ENCODE data around the gene ERFL. TPM values are rescaled to one million over a fixed set of nuclear protein-coding genes. Genes with fewer than 3 reads are reported as not detected.

Gene ERFL
- total RNA-seq, 1 donor from 2014 or later = 0.43 TPM

GRCh38 chr19:41903193-41903953 is 24.9 kb downstream of the ERFL start:
- no peaks in the 10 kb centered on the region for H3K27me3 ChIP-seq
- no peak overlapping the region for H3K4me3 ChIP-seq
- H3K27ac ChIP-seq = peak overlapping the region; percentile 4
- ATAC-seq (peak; percentile 1), DNase-seq (no peak)
- peaks cover 91% of the 10 kb centered on the region for H3K36me3 ChIP-seq
- TF ChIP-seq CTCF (IDR thresholded peaks at IDR 0.05) = no peak
- no peaks in the 10 kb centered on the region for H3K4me1 ChIP-seq
- no peaks in the 10 kb centered on the region for H3K9me3 ChIP-seq
- intact Hi-C loops (cut with DNase I) = no loop called here

- Histone ChIP-seq H3K9me3 (no peaks in the 10 kb centered on the region), H3K4me3 (no peak overlapping the region), H3K27ac (no peak overlapping the region), H3K4me1 (no peaks in the 10 kb centered on the region), H3K27me3 (no peaks in the 10 kb centered on the region), H3K36me3 (peaks cover 99% of the 10 kb centered on the region)
- ATAC-seq = no peak
- no peak for DNase-seq
- TF ChIP-seq CTCF (IDR thresholded peaks at IDR 0.05) = no peak
- intact Hi-C loops (cut with DNase I) = no loop called here
These were observed 25.7 kb downstream of the ERFL start for GRCh38 chr19:41902594-41902993.

- Histone ChIP-seq H3K36me3 (peaks cover 94% of the 10 kb centered on the region), H3K27ac (no peak overlapping the region), H3K9me3 (no peaks in the 10 kb centered on the region), H3K27me3 (no peaks in the 10 kb centered on the region), H3K4me3 (no peak overlapping the region), H3K4me1 (no peaks in the 10 kb centered on the region)
- intact Hi-C loops (cut with DNase I) = no loop called here
- ATAC-seq = no peak
- no peak for TF ChIP-seq CTCF (IDR thresholded peaks at IDR 0.05)
- DNase-seq = no peak
These were observed 26.4 kb downstream of the ERFL start for GRCh38 chr19:41901707-41902360.

- TF ChIP-seq CTCF (IDR thresholded peaks at IDR 0.05) = no peak
- no peak overlapping the region for H3K4me3 ChIP-seq
These were observed 30.0 kb downstream of the ERFL start for GRCh38 chr19:41898235-41898634.

GRCh38 chr19:41897820-41898219 is 30.4 kb downstream of the ERFL start:
- Histone ChIP-seq H3K27ac (no peak overlapping the region), H3K4me1 (no peaks in the 10 kb centered on the region), H3K36me3 (peaks cover 79% of the 10 kb centered on the region), H3K27me3 (no peaks in the 10 kb centered on the region), H3K4me3 (no peak overlapping the region), H3K9me3 (no peaks in the 10 kb centered on the region)
- DNase-seq (no peak), ATAC-seq (no peak)
- intact Hi-C loops (cut with DNase I) = no loop called here
- TF ChIP-seq CTCF (IDR thresholded peaks at IDR 0.05) = no peak

More at GRCh38 chr19:41898235-41898634, 30.0 kb downstream of the ERFL start:
- Histone ChIP-seq H3K27me3 (no peaks in the 10 kb centered on the region), H3K9me3 (no peaks in the 10 kb centered on the region), H3K4me1 (no peaks in the 10 kb centered on the region), H3K36me3 (peaks cover 80% of the 10 kb centered on the region), H3K27ac (no peak overlapping the region)
- no peak for ATAC-seq
- intact Hi-C loops (cut with DNase I) = no loop called here
- no peak for DNase-seq

Measured in upper lobe of right lung (tissue), 1 donor.